Measurements from ENCODE around the gene SPINK8. TPM values are rescaled to one million over a fixed set of nuclear protein-coding genes. Genes with fewer than 3 reads are reported as not detected.

SPINK8 gene
- total and polyA plus RNA-seq, 2 experiments from 2014 or later = not detected

DNA sequence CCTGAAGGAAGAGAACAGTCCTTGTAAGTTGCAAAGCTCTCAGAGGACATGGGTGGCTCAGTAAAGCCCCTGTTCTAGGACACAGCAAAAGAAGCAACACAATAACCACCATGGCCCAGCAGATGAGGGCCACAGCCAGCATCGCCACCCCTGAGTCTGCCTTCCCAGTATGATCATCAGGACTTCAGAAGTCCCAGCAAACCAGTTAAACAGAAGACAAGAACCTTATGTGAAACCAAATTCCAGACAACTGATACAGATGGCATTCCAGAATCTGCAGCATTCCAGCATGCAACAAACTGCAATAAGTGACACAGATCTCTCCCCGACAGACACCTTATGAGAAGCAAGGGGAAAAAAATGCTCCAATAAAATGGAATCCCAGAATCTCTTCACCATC is 30.4 kb downstream of the SPINK8 start:
- no peak overlapping the region for H3K27ac ChIP-seq
- peaks cover 1% of the 10 kb centered on the region for H3K36me3 ChIP-seq
- TF ChIP-seq CTCF (IDR thresholded peaks at IDR 0.05; ENCODE audit: low read depth, low read length) = no peak
- no peak overlapping the region for H3K4me3 ChIP-seq
- peaks cover 8% of the 10 kb centered on the region for H3K4me1 ChIP-seq (ENCODE audit: low read depth)
- peaks cover 15% of the 10 kb centered on the region for H3K27me3 ChIP-seq
- DNase-seq (ENCODE audit: low read depth in 1 of 2, low spot score in 1 of 2) = no peak
- no peaks in the 10 kb centered on the region for H3K9me3 ChIP-seq (ENCODE audit: low read depth)

GRCh38 chr3:48301800-48302166 is 31.7 kb downstream of the SPINK8 start:
- H3K9me3 ChIP-seq (ENCODE audit: low read depth) = no peaks in the 10 kb centered on the region
- peaks cover 12% of the 10 kb centered on the region for H3K27me3 ChIP-seq
- H3K27ac ChIP-seq = peak overlapping the region; percentile 97
- peaks cover 8% of the 10 kb centered on the region for H3K4me1 ChIP-seq (ENCODE audit: low read depth)
- TF ChIP-seq CTCF (IDR thresholded peaks at IDR 0.05; ENCODE audit: low read depth, low read length) = no peak
- DNase-seq (ENCODE audit: low read depth in 1 of 2, low spot score in 1 of 2) = peak in 1 of 2 donors; percentile 51
- peak overlapping the region; percentile 80 for H3K4me3 ChIP-seq
- peaks cover 4% of the 10 kb centered on the region for H3K36me3 ChIP-seq

- Histone ChIP-seq H3K9me3 (ENCODE audit: low read depth) (no peaks in the 10 kb centered on the region), H3K36me3 (peaks cover 5% of the 10 kb centered on the region), H3K4me3 (peak within 1 kb of the TSS; percentile 80), H3K4me1 (ENCODE audit: low read depth) (peaks cover 8% of the 10 kb centered on the region), H3K27ac (peak within 1 kb of the TSS; percentile 97), H3K27me3 (peaks cover 6% of the 10 kb centered on the region)
- DNase-seq (ENCODE audit: low read depth in 1 of 2, low spot score in 1 of 2) = peak; percentile 95 to 96
- peak; percentile 1 for TF ChIP-seq CTCF (IDR thresholded peaks at IDR 0.05; ENCODE audit: low read depth, low read length)
These were observed 32.3 kb downstream of the SPINK8 start, which contains the start of gene NME6 for GRCh38 chr3:48301020-48301799. TSS of gene NME6 (minus strand) at chr3:48301367.

GRCh38 chr3:48299746-48300712 is 33.4 kb downstream of the SPINK8 start:
- Histone ChIP-seq H3K27me3 (no peaks in the 10 kb centered on the region), H3K36me3 (peaks cover 9% of the 10 kb centered on the region), H3K9me3 (ENCODE audit: low read depth) (no peaks in the 10 kb centered on the region), H3K4me1 (ENCODE audit: low read depth) (peaks cover 8% of the 10 kb centered on the region), H3K27ac (peak overlapping the region; percentile 97), H3K4me3 (peak overlapping the region; percentile 80)
- no peak for TF ChIP-seq CTCF (IDR thresholded peaks at IDR 0.05; ENCODE audit: low read depth, low read length)
- peak in 1 of 2 donors; percentile 9 for DNase-seq (ENCODE audit: low read depth in 1 of 2, low spot score in 1 of 2)

DNA sequence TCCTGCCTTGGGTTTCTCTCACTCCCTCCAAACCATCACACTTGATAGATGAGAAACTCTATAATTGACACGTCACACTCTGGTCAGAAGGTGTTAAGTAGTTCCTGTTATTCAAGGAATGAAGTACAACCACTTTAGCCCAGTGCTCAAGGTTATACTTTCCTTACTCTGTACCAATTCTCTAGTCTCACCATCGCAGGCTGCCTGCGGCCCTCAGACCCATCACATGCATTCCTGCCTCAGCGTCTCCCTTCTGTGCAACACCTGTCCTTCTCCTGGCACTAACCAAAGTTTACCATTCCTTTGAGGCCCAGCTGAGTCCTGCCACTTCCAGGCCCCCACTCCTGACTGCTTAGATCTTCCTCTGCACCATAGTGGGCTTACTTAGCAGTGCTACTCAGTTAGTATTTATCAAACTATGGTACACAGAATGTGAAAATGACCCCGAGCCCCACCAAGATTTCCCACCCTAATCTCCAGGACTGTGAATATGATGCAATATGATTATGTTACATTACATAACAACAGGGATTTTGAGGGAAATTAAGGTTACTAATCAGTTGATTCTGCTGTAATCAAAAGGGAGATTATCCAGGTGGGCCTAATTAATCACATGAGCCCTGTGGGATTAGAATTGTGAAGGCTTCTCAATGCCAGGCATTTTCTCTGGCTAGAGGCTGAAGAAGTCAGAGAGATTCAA is 36.2 kb downstream of the SPINK8 start:
- peaks cover 8% of the 10 kb centered on the region for H3K4me1 ChIP-seq (ENCODE audit: low read depth)
- H3K4me3 ChIP-seq = no peak overlapping the region
- H3K27me3 ChIP-seq = no peaks in the 10 kb centered on the region
- H3K36me3 ChIP-seq = peaks cover 17% of the 10 kb centered on the region
- TF ChIP-seq CTCF (IDR thresholded peaks at IDR 0.05; ENCODE audit: low read depth, low read length) = no peak
- no peak overlapping the region for H3K27ac ChIP-seq
- no peak for DNase-seq (ENCODE audit: low read depth in 1 of 2, low spot score in 1 of 2)
- H3K9me3 ChIP-seq (ENCODE audit: low read depth) = no peaks in the 10 kb centered on the region
